Measurements from ENCODE around the gene TF.

The TF gene

GRCh38 chr3:133805702-133806475, 59.7 kb downstream of the TF start, which contains the start of gene SRPRB (continued):
- TF ChIP-seq PRDM6 (tag by site-specific recombination; IDR thresholded peaks at IDR 0.05) (no peak), ZNF391 (tag by site-specific recombination; IDR thresholded peaks at IDR 0.05; ENCODE audit: borderline replicate concordance, low read depth) (0 out of 2 replicates have a peak, but pooled peaks have one; percentile 55), ZNF398 (tag by site-specific recombination; IDR thresholded peaks at IDR 0.05) (no peak), ZNF514 (tag by site-specific recombination; IDR thresholded peaks at IDR 0.05) (no peak), ZNF266 (tag by site-specific recombination; IDR thresholded peaks at IDR 0.05; ENCODE audit: low read depth) (no peak), ZNF549 (tag by site-specific recombination; IDR thresholded peaks at IDR 0.05) (no peak), ZBTB6 (tag by site-specific recombination; IDR thresholded peaks at IDR 0.05) (peak; percentile 38; the same call in 1 of the 2 replicates), KLF7 (tag by site-specific recombination; IDR thresholded peaks at IDR 0.05; ENCODE audit: borderline replicate concordance) (no peak), ZNF580 (tag by site-specific recombination; IDR thresholded peaks at IDR 0.05) (no peak), ZSCAN30 (tag by site-specific recombination; IDR thresholded peaks at IDR 0.05) (no peak), ZNF37A (tag by site-specific recombination; IDR thresholded peaks at IDR 0.05) (no peak), KLF16 (tag by site-specific recombination; IDR thresholded peaks at IDR 0.05) (no peak), ZNF146 (tag by site-specific recombination; IDR thresholded peaks at IDR 0.05) (no peak), ZNF148 (tag by site-specific recombination; IDR thresholded peaks at IDR 0.05; ENCODE audit: borderline replicate concordance) (no peak), ZNF366 (tag by site-specific recombination; conservative IDR thresholded peaks at IDR 0.05) (no peak; the same call in 1 of the 2 replicates), ZNF362 (tag by site-specific recombination; IDR thresholded peaks at IDR 0.05) (no peak), ZBTB44 (tag by site-specific recombination; IDR thresholded peaks at IDR 0.05) (no peak), ZNF157 (tag by site-specific recombination; IDR thresholded peaks at IDR 0.05) (no peak), ZNF747 (tag by site-specific recombination; IDR thresholded peaks at IDR 0.05) (no peak), ZNF274 (IDR thresholded peaks at IDR 0.05; ENCODE audit: low read length) (no peak), ZNF274 (tag by site-specific recombination; IDR thresholded peaks at IDR 0.05; ENCODE audit: borderline replicate concordance) (no peak), ZNF585B (tag by site-specific recombination; IDR thresholded peaks at IDR 0.05) (no peak), ZNF518A (tag by site-specific recombination; conservative IDR thresholded peaks at IDR 0.05; ENCODE audit: low read depth) (0 out of 2 replicates have a peak, but pooled peaks have one; percentile 9)

Measured in HEK293 (cell line).